Left colon (tissue), 2 donors: ENCODE measurements around the gene CCBE1. TPM values are rescaled to one million over a fixed set of nuclear protein-coding genes. Genes with fewer than 3 reads are reported as not detected.
"Not testable (repeated sequence)": the region's sequence is repeated elsewhere in the genome, so short reads cannot be mapped to it uniquely, and the experiment has no call there.

Experiments used
- ATAC-seq: fragments of 200-7000 bp; cut with Tn5 transposase; one replicate; pipeline ENCODE4 v1.9.1; 2020; ENCODE audit warnings: mild to moderate bottlenecking, moderate library complexity
- DNase-seq, 2 donors: peaks; one replicate each; pipeline ENCODE4 v3.0.0-alpha.2; 2020
- intact Hi-C, 2 donors: fragments of 100-400 bp; cut with DNase I in 1 of 2; cut with micrococcal nuclease in 1 of 2; formaldehyde crosslinking; loops; one replicate each; pipeline versions ENCODE4 v1.11.2 to v1.14.0; 2022; cut with DNase I, micrococcal nuclease
- total RNA-seq, 2 donors: library from RNA; stranded (reverse); fragmentation: NEBNext Ultra II Directional; extraction: Animal tissue kit (Norgen Biotek cat#: 25700); gene quantifications; one replicate each; pipeline ENCODE4 v1.2.1, GENCODE V29; 2021
- donor health status: DM: no; HTN: no; CAD: no.
- donor health status: DM: yes; HTN: yes; CAD: no.

Gene CCBE1
- total RNA-seq, 2 donors from 2014 or later: 0.31 to 8.0 TPM

DNA sequence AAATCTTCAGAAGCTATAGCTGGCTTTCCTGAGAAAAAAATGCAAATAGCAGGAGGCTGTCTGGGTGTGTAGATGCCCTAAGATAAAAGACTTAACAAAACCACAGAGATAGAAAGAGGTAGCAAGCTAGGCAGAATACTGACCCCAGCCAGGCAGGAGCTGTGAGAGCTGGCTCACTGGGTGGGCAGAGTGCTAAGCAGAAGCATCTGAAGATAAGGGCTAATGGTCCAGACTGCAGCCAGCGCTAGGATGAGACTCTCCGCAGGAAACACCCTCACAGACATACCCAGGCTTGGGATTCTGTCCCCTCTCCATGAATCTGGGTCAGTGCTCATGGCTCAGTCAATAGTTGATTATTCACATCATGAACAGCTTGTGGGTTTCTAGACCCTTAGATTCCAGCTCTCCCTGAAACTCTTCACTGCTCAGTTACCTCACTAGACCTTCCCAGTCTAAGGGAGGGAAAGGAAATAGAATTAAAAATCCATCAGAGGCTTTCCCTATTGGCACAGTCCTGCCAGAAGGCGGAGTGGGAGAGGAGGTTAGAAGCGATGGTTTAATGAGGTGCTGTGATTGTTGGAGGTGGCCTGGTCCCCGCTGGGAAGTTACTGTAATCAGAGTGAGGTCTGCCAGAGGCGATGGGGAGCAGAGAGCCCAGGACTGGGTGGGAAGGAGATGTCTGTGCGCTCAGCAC lies 21.4 kb upstream of the CCBE1 start:
- intact Hi-C loops: no loop called here
- no peak for ATAC-seq
- no peak for DNase-seq

DNA sequence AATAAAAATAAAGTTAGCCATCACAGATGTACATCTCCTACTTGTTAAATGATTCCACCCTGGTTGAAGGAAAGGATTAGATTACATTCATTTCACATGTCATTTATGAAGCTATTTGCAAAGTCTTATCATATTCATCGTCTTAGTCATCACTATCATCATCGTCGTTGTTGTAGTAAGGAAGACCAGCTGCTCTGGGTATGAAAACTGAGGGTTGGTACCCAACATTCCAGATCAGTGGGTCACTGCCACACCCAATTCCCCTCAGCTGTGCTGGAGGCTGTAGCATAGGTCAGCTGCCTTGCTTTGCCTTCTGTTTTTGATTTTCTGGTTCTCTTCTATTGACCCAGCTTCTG lies 20.9 kb upstream of the CCBE1 start:
- no peak for DNase-seq
- no peak for ATAC-seq
- intact Hi-C loops: no loop called here

- no peak for ATAC-seq
- intact Hi-C loops: no loop called here
- DNase-seq: no peak
These were observed 20.1 kb upstream of the CCBE1 start for GRCh38 chr18:59717291-59717690.

DNA sequence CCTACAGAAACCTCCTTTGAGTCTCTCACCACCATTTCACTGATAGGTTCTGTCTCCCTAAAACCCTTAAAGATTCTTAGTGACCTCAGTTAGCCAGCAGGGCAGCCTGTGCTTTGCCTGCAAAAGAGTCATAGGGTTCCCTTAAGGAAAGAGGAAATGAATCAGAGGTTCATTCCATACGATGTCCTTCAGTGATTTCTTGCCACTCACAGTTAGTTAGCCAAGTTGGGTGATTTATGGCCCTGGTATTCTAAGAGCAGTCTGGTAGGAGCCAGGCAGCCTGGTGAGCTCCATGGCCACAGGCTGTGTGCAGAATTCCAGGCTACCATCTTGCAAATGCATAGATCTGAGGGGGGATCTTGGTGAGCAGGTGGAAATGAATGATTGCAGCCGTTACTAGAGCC lies 18.7 kb upstream of the CCBE1 start:
- intact Hi-C loops: no loop called here
- DNase-seq (no peak), ATAC-seq (no peak)

- ATAC-seq: no peak
- intact Hi-C loops: no loop called here
- DNase-seq: no peak
These were observed 18.2 kb upstream of the CCBE1 start for GRCh38 chr18:59715445-59715844.

DNA sequence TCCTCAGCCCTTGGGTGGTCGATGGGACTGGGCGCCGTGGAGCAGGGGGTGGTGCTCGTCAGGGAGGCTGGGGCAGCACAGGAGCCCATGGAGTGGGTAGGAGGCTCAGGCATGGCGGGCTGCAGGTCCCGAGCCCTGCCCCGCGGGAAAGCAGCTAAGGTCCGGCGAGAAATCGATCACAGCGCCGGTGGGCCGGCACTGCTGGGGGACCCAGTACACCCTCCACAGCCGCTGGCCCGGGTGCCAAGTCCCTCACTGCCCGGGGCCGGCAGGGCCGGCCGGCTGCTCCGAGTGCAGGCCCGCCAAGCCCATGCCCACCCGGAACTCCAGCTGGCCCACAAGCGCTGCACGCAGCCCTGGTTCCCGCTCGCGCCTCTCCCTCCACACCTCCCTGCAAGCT lies 16.9 kb upstream of the CCBE1 start:
- DNase-seq, ATAC-seq, intact Hi-C loops: not testable (repeated sequence)

GRCh38 chr18:59712311-59712710 lies 15.1 kb upstream of the CCBE1 start:
- ATAC-seq (no peak), DNase-seq (no peak)
- intact Hi-C loops: no loop called here

DNA sequence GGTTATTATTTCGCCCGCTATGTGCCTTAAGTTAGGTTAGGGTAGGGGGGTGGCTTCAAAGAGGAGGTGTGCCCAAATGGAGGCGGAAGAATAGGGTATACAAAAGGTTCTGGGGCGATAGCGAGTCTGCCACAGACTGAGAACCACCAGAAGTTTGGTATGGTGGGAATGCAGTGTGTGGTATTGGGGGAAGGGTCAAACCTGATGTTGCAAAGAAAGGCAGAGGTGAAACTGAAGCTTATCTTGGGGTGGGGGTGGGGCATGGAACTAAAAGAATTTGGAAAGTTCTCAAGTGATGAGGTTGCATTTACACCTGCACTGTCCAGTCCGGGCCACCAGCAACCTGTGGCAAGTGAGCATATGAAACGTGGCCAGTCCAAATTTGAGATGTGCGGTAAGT lies 11.8 kb upstream of the CCBE1 start:
- no peak for DNase-seq
- intact Hi-C loops: loop anchor here in 1 of 2 donors (10.0 kb wide), 1 partner anchor 116 kb away; no protein-coding TSS in a partner anchor
- ATAC-seq: no peak

DNA sequence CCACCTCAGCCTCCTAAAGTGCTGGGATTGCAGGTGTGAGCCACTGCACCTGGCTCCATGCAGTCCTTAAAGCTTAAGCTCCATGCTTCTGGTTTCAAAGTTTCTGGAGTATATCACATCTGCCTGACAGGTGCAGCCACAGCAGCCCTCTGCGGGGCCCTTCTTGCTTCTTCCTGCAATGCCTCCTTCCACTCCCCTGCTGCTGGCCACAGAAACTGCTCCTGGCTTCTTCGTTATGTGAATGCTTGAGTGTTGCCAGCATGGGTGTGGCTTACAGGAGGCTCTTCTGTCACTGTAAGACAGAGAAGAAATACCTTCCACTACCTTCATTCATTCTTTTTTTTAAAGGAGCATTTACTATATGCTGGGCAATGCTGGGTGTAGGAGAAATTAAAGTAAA lies 10.1 kb upstream of the CCBE1 start:
- no peak for ATAC-seq
- intact Hi-C loops: loop anchor here in 1 of 2 donors (10.0 kb wide), 1 partner anchor 117 kb away; no protein-coding TSS in a partner anchor
- no peak for DNase-seq

- intact Hi-C loops: loop anchor here in 1 of 2 donors (10.0 kb wide), 1 partner anchor 118 kb away; no protein-coding TSS in a partner anchor
- DNase-seq (no peak), ATAC-seq (no peak)
These were observed 9.3 kb upstream of the CCBE1 start for GRCh38 chr18:59706499-59706898.

GRCh38 chr18:59705145-59705544 lies 7.9 kb upstream of the CCBE1 start:
- no peak for ATAC-seq
- DNase-seq: no peak
- intact Hi-C loops: loop anchor here in 1 of 2 donors (10.0 kb wide), 1 partner anchor 120 kb away; no protein-coding TSS in a partner anchor

GRCh38 chr18:59704146-59704545 lies 6.9 kb upstream of the CCBE1 start:
- intact Hi-C loops: loop anchor here in 1 of 2 donors (10.0 kb wide), 1 partner anchor 121 kb away; no protein-coding TSS in a partner anchor
- ATAC-seq (no peak), DNase-seq (no peak)

GRCh38 chr18:59701272-59701671 lies 4.0 kb upstream of the CCBE1 start:
- DNase-seq (no peak), ATAC-seq (peak; percentile 57)
- intact Hi-C loops: loop anchor here in 1 of 2 donors (10.0 kb wide), 1 partner anchor 124 kb away; no protein-coding TSS in a partner anchor

- intact Hi-C loops: loop anchor here in 1 of 2 donors (10.0 kb wide), 1 partner anchor 124 kb away; no protein-coding TSS in a partner anchor
- ATAC-seq: peak; percentile 56
- peak in 1 of 2 donors; percentile 23 for DNase-seq
These were observed 3.3 kb upstream of the CCBE1 start for GRCh38 chr18:59700535-59700967.

DNA sequence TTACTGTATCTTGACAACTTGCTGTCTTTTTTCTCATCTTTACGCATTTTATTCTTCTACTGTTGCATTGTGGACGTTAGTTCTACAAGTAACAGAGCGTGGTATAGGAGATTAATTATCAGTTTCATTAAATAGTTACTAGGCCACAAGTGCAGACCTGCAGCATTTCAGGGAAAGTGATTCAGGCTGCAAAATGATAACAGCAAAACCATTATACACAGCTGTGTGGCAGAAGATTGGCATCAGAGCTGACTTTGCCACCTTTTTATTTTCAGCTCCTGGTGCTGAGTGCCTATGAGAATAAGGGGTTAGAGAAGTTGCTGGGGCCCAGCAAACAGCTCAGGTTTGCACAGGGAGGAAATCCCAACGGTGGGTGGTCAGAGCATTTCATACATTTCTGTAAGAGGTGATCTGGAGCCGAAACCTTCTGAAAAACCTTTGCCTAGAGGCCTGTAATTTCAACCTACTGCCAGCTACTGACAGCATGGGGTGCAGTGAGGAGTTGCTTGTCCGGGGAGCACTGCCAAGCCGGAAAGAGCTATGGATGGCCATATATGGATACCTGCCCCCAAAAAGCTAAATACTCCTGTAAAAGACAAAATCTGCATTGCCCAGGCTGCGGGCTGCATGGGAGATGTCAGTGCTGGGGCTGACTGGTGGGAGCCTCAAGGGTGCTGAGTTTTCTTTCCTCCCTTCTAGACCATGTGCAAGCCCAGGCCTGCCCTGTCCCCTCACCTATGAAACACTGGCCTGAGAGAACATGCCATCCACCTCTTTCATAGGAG lies 2.7 kb upstream of the CCBE1 start:
- DNase-seq: no peak
- intact Hi-C loops: loop anchor here in 1 of 2 donors (10.0 kb wide), 1 partner anchor 125 kb away; no protein-coding TSS in a partner anchor
- ATAC-seq: no peak

DNA sequence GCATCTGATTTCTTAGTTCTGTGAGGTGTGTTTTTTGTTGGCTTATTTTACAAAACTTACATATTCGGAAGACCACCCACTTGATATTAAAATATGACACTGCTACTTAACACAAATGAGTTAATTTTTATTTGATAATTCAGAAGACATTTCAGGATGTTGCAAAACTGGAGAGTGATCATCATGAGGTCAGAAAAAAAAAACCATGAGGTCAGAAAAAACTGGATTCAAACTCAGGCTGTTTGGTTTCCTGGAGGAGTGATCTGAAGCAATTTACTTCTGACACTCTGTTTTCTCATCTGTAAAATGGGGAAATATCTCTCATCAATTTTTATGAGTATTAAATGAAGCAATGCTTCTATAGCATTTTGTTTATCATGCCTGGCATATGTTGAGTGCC lies 1.8 kb upstream of the CCBE1 start:
- no peak for ATAC-seq
- intact Hi-C loops: no loop called here
- DNase-seq: no peak

DNA sequence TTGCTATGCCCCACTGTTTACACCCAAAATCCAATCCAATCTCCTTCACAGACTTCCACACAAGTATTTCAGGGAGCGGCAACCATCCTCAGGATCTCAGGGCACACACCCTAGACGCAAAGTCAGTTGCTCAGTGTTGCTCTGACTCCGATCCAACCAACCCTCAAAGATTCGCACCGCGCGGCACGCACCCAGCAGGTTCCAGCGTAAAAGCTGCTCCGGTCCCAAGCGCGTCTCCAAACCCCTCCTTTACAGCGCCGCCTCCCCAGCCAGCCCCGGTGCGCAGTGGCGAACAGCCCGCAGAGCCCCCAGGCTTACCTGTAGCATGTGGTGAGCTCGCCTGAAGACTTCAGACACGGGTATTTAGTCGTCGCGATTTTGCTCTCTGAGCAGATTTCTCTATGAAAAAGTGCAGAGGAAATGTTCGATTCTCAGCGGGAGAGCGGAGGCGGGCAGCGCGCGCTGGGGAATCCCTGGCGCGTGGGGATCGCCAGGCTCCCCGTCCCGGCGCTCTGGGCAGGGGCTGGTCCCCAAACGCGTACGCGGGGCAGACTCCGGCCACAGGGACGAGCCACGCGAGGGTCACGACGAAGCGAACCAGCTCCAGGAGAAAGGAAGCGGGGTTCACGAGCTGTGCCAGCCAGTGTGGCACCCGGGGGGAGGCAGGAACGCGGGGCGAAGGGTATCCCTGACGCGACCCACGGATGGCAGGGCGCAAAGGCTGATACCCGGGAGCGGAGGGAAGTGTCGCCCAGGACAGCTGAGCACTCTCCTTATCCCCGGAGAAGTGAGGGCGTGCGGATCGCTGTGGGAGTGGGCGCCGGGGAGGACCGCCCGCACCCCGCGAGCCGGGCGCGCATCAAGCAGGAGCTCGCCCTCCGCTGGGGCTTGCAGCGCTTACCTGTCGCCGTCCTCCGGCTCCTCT lies 650 bp downstream of the CCBE1 start:
- ATAC-seq (peak; percentile 22), DNase-seq (peak in 1 of 2 donors; percentile 8)
- intact Hi-C loops: no loop called here

DNA sequence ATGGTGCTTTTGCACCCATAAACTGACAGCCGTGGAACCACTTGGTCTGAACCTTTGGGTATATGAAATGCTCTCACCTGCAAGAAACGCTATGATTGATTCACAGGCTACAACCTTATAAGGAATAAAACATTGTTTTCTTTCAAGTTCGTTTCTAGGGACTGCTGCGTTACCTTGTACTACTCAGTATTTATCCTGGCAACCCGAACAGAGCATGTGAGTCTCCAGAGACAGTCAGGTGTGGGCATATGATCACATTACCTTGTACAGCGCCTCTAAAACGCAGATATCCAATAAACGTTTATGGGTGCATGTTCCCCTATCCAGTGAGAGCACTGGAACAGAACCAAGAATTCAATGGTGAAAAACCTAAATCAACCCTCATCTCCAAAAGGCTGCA lies 1.7 kb downstream of the CCBE1 start:
- no peak for ATAC-seq
- no peak for DNase-seq
- intact Hi-C loops: no loop called here

GRCh38 chr18:59694824-59695223 lies 2.4 kb downstream of the CCBE1 start:
- intact Hi-C loops: no loop called here
- ATAC-seq: no peak
- no peak for DNase-seq
